DMS153 treated with DMSO at 0.1 percent for 48 hours (cell line): Measurements from ENCODE around the gene ELAPOR1.
A peak's percentile ranks its signal among the peaks of the same experiment; 100 is the strongest.

Experiments used
- DNase-seq: peaks from one replicate; lab custom pipeline; 2025; ENCODE audit not compliant: unreplicated experiment; lab: John Stamatoyannopoulos, UW

ELAPOR1 gene, protein sequence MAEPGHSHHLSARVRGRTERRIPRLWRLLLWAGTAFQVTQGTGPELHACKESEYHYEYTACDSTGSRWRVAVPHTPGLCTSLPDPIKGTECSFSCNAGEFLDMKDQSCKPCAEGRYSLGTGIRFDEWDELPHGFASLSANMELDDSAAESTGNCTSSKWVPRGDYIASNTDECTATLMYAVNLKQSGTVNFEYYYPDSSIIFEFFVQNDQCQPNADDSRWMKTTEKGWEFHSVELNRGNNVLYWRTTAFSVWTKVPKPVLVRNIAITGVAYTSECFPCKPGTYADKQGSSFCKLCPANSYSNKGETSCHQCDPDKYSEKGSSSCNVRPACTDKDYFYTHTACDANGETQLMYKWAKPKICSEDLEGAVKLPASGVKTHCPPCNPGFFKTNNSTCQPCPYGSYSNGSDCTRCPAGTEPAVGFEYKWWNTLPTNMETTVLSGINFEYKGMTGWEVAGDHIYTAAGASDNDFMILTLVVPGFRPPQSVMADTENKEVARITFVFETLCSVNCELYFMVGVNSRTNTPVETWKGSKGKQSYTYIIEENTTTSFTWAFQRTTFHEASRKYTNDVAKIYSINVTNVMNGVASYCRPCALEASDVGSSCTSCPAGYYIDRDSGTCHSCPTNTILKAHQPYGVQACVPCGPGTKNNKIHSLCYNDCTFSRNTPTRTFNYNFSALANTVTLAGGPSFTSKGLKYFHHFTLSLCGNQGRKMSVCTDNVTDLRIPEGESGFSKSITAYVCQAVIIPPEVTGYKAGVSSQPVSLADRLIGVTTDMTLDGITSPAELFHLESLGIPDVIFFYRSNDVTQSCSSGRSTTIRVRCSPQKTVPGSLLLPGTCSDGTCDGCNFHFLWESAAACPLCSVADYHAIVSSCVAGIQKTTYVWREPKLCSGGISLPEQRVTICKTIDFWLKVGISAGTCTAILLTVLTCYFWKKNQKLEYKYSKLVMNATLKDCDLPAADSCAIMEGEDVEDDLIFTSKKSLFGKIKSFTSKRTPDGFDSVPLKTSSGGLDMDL

GRCh38 chr1:109113590-109114341 is at the start of gene ELAPOR1:
Gene ELAPOR1 (plus strand): TSS chr1:109114115. CDS start chr1:109114184, 69 bp downstream.
- DNase-seq: peak; percentile 85

DNA sequence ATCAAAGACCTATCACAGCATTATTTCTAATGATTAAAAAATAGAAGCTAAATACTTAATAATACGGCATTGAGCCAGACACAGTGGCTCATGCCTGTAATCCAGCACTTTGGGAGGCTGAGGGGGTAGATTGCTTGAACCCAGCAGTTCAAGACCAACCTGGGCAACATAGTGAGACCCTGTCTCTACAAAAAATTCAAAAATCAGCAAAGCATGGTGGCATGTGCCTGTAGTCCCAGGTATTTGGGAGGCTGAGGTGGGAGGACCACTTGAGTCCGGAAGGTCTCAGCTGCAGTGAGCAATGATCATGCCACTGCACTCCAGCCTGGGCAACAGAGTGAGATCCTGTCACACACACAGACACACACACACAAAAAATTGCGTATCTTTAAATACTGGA is 48.8 kb upstream of the ELAPOR1 start:
- no peak for DNase-seq

GRCh38 chr1:109067883-109068282 is 46.0 kb upstream of the ELAPOR1 start:
- DNase-seq: no peak

DNA sequence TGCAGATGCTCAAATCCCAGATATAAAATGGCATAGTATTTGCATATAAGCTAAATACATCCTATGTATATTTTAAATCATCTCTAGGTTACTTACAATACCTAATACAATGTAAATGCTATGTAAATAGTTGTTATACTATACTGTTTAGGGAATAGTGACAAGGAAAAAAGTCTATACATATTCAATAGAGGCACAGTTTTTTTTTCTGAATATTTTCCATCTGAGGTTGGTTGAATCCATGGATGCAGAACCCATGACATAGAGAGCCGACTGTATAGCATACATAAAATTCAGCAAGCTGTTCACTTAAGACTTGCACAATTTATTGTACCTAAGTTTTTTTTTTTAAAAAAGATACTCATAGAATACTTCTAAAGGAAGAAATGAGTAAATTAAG is 44.6 kb upstream of the ELAPOR1 start:
- no peak for DNase-seq

DNA sequence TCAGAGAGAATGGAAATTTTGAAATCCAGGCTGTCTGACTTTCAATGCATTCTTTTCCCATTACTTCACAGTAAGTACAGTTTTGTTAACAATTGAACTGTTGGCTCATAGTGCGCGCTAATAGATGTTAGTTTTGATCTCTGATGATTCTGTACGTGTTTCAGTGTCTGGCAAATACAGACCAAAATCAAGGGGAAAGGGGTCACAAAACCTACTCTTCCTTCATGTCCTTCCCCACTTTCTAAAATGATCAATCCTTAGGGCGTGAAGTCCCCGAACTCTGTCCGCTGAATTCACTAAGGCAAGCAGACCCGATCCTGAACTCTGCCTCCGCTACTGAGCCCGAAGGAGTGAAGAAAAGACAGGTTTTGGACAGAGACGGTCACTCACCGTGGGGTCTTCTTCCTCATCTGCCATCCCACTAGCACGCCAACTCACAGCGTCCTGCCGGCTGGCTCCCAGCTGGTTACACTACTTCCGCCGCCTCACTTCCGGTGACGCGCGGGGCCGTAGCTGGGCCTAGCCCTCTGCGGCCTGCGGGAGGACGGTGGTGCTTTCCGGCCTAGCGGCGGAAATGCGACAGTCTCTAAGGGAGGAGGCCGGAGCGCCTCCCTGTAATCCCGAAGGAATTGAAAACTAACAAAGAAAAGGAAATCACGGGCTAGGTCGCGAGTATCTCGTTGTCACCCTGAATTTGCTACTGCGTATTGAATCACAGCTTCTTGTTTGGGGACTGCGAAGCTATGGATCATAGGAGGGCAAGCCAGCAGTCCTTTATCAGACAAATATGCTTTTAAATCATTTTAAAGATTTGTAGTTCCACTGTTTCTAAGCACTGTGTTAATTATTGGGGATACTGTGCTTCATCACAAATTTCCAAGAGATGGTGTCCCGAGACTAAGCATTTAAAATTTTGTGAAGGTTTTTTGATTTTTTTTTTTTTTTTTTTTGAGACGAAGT is 38.1 kb upstream of the ELAPOR1 start, which contains the start of gene TAF13:
TAF13 (minus strand) TSS at position 473 of the 960 bp plus-strand sequence; CDS start at position 417, 56 bp downstream.
- peak; percentile 97 for DNase-seq

DNA sequence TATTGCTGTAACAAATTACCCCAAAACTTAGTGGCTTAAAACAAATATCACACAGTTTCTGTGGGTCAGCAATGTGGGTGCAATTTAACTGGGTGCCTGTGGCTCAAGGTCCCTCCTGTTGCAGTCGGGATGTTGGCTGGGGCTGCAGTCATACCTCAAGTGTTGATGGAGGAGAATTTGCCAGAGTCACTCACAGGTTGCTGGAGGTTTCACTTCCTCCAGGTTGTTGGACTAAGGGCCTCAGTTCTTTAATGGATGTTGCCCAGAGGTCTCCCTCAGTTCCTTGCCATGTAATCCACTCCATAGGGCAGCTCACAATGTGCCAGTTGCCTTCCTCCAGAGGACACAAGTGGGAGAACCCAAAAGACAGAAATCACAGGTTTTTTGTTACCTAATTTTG is 35.6 kb upstream of the ELAPOR1 start:
- DNase-seq: no peak

GRCh38 chr1:109079240-109079622 is 34.7 kb upstream of the ELAPOR1 start:
- no peak for DNase-seq

DNA sequence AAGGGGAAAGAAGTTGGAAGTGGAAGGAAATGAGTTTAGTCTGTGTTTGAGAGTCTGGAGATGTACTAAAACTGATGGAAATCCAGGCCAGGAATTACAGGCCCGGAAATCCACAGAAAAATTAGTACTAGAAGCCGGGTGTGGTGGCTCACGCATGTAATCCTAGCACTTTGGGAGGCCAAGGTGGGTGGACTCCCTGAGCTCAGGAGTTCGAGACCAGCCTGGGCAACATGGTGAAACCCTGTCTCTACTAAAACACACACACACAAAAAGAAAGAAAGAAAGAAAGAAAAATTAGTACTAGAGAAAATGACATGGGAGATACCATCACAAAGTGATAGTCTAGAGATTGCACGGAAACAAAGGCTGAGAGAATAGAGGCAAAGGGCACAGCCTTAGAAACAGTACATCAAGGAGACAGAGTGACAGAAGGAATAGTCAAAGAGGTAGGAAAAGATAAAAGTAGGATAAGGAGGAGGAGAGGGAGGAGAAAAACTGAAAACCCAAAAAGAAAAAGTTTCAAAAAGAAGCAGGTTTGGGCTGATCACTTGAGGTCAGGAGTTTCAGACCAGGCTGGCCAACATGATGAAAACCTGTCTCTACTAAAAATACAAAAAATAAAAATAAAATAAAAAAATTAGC is 33.4 kb upstream of the ELAPOR1 start:
- no peak for DNase-seq

DNA sequence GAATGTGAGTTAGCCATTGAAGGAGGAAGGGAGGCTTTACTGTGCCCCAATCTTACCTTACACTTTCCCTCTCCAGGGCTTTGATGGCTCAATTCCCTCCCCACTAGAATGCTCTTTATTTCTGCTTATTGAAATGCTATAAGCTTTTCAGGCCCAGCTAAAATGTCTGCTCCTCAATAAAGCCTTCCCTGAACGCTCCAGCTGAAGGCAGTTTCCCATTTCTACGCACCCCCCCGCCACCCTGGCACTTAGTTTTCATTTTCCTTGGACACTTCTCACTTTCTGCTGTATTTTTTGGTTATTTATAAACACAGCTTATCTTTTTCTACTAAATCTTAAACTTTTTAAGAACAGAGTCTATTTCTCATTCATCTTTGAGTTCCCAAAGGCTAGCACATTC is 30.4 kb upstream of the ELAPOR1 start:
- no peak for DNase-seq

DNA sequence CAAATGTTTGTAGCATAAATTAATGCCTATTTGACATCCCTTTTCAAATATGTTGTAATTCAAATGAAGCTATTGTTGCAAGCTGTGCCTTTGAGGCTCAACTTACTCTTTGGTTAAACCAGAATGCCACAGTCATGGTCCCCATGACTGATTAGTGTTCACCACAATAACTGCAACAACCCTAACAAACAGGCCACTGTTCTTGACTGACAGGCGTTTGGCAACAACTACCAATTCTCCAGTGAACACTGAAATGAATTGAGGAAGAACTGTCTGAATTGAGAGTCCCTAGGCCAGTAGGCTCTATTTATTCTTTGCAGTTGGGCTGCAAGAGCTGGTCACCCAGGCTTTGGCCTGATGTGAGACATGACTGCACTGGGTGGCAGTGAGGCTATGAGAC is 30.0 kb upstream of the ELAPOR1 start:
- no peak for DNase-seq

GRCh38 chr1:109084563-109085517 is 29.1 kb upstream of the ELAPOR1 start:
- no peak for DNase-seq

DNA sequence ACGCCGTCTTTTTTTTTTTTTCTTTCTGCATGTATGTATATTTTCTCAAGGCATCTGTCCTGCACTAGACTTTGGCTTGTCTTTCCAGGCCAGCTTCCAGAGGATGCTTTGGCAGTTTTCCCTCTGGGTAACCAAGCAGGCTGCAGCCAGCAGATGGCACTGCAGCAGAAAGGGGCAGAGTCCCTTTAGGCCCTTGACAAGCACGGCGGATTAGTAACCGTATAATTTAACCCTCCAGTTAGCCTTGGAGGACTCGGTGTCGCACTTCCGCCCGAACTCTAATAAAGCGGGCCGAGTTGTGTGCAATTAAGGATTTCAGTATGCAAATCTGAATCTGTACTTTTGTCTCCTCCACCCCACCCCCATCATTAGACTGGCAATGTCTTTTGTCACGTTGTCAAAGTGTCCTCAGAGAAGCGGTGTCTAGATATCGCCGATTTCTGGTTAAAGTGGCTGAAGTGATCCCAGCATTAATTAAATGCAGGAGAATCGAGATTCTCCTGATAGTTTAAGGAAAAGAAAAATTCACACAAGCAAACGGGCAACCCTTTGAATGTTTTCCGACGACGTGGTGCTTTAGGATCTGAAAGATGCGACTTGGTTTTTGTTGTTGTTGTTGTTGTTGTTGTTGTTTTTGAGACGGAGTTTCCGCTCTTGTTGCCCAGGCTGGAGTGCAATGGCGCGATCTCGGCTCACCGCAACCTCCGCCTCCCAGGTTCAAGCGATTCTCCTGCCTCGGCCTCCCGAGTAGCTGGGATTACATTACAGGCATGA is 24.5 kb upstream of the ELAPOR1 start:
- peak; percentile 81 for DNase-seq

GRCh38 chr1:109090196-109091077 is 23.5 kb upstream of the ELAPOR1 start, which contains the start of gene TMEM167B:
Gene TMEM167B (plus strand): TSS chr1:109090764. CDS start chr1:109090873, 109 bp downstream.
- peak; percentile 59 for DNase-seq

DNA sequence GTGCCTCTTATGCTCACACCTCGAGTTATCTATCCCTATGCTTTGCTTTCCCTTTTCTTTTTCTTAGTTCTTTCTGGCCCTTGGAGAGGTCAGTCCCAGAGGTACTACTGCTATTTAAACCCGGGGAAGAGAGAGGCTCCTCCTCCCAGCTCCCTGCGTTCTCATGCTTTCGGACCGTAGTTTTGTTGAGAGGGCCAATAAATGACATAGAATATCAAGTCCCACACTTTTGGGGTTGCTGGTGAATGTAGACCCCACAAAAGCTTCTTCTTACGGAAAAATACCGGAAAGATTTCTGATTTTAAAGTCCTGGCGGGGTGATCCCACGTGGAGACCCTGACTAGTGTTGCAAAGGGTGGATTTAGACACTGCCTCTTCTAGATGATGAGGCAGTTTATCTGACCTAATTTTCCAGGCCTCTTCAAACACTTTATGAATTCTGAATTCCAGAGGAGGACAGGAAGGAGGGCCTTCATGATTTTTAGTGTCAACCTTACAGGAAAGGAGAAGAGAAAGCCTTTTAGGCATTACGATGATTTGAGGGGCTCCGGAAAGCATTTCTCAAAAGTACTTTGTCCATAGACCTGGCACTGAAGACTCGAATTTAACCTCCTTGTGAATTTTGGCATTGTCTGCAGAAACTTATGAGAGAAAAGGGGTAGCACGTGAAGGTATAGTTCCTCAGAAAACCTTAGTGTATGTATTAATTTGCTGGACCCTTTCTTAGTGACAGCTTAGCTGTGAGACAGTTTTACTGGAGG is 22.7 kb upstream of the ELAPOR1 start:
- DNase-seq: peak; percentile 28

DNA sequence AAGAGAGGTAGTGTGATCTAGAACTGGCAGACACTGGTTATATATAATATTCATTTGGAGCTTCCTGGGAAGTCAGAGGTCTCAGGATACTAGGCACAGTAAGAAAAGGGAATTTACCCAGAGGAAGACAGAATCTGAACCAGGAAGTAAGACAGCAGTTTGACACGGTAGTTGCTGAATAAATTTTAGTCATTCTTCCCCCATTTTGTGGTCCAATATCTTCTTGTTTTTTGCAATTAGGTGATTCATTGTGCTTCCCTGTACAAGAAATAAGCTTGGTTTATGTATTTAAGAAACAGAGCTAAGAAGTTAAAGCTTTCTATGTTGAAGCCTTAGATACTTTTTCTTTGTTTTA is 22.1 kb upstream of the ELAPOR1 start:
- no peak for DNase-seq

DNA sequence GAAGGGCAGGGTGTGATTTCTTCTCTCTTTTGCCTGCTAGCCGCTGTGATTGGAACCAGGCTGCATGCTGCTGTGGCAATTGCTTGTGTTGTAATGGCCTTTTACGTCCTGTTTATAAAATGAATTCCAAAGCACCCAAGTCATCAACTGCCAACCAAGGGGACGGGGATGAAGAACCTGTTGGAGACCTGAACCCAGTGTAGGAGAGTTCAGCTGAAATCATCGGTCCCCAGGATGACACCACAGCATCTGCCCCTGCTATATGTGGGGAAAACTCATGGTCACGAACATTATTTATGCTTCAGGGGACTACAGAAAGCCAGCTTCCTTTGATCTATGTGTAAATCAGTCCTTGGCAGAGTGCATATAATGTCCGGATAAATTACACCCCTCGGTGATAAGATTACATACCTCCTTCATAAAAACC is 19.5 kb upstream of the ELAPOR1 start:
- no peak for DNase-seq
